Right atrium auricular region (tissue), 2 donors: ENCODE data around the gene AQP12A. TPM values are rescaled to one million over a fixed set of nuclear protein-coding genes. Genes with fewer than 3 reads are reported as not detected.

Source experiments
- DNase-seq: peaks from one replicate; pipeline ENCODE4 v3.0.0-alpha.2; 2019; ENCODE audit warnings: low spot score
- H3K27ac ChIP-seq, 2 donors: fragments of 200-600 bp; sonication (generic); 1 replicate in 1 of 2; 2 replicates in 1 of 2; pipeline ENCODE4 v1.5.1; 2016 to 2019
- H3K27me3 ChIP-seq, 2 donors: fragments of 200-600 bp; sonication (generic); one replicate each; pipeline versions ENCODE4 v1.5.1 to v1.6.0; 2017 to 2019
- H3K36me3 ChIP-seq: fragments of 200-600 bp; sonication (generic); one replicate; pipeline ENCODE4 v1.5.1; 2016
- H3K4me1 ChIP-seq, 2 donors: fragments of 200-600 bp; sonication (generic); one replicate each; pipeline versions ENCODE4 v1.5.1 to v1.6.0; 2017 to 2019
- H3K4me3 ChIP-seq, 2 donors: fragments of 200-600 bp; sonication (generic); 1 replicate in 1 of 2; 2 replicates in 1 of 2; pipeline ENCODE4 v1.5.1; 2017 to 2019; ENCODE audit warnings: mild to moderate bottlenecking in 1 of 2, moderate library complexity in 1 of 2
- H3K9me3 ChIP-seq, 2 donors: fragments of 200-600 bp; sonication (generic); one replicate each; pipeline ENCODE4 v1.5.1; 2019
- CTCF ChIP-seq, 2 donors: fragments of 200-600 bp; sonication (generic); IDR thresholded peaks; one replicate each; pipeline ENCODE4 v1.5.1; 2019; ENCODE audit warnings: antibody characterized with exemption in 2 of 2
- total RNA-seq, 2 donors: library from RNA; depleted of rRNA; stranded (reverse); fragments of >200 nt; gene quantifications; one replicate each; pipeline ENCODE4 v1.1.0, GENCODE V29; 2016

AQP12A gene
- total RNA-seq, 2 donors from 2014 or later = not detected

- no peak overlapping the region for H3K4me3 ChIP-seq
- no peaks in the 10 kb centered on the region for H3K9me3 ChIP-seq
- H3K36me3 ChIP-seq = peaks cover 7% of the 10 kb centered on the region
- H3K27ac ChIP-seq = no peak overlapping the region
- no peak for DNase-seq
- no peaks in the 10 kb centered on the region for H3K4me1 ChIP-seq
- no peaks in the 10 kb centered on the region for H3K27me3 ChIP-seq
- no peak for TF ChIP-seq CTCF (IDR thresholded peaks at IDR 0.05)
Observed at GRCh38 chr2:240737958-240738357, 46.3 kb downstream of the AQP12A start.

GRCh38 chr2:240739797-240740196 is 48.1 kb downstream of the AQP12A start:
- no peaks in the 10 kb centered on the region for H3K27me3 ChIP-seq
- H3K36me3 ChIP-seq = peaks cover 7% of the 10 kb centered on the region
- H3K27ac ChIP-seq = no peak overlapping the region
- H3K4me1 ChIP-seq = no peaks in the 10 kb centered on the region
- no peak for DNase-seq
- no peaks in the 10 kb centered on the region for H3K9me3 ChIP-seq
- TF ChIP-seq CTCF (IDR thresholded peaks at IDR 0.05) = no peak
- H3K4me3 ChIP-seq = no peak overlapping the region

GRCh38 chr2:240741091-240741490 is 49.4 kb downstream of the AQP12A start:
- no peak for DNase-seq
- Histone ChIP-seq H3K4me3 (no peak overlapping the region), H3K27ac (no peak overlapping the region), H3K4me1 (no peaks in the 10 kb centered on the region), H3K27me3 (no peaks in the 10 kb centered on the region), H3K36me3 (peaks cover 17% of the 10 kb centered on the region), H3K9me3 (no peaks in the 10 kb centered on the region)
- no peak for TF ChIP-seq CTCF (IDR thresholded peaks at IDR 0.05)

- no peak for TF ChIP-seq CTCF (IDR thresholded peaks at IDR 0.05)
- peaks cover 10% of the 10 kb centered on the region for H3K36me3 ChIP-seq
- no peaks in the 10 kb centered on the region for H3K4me1 ChIP-seq
- no peaks in the 10 kb centered on the region for H3K9me3 ChIP-seq
- no peak overlapping the region for H3K4me3 ChIP-seq
- DNase-seq = no peak
- H3K27me3 ChIP-seq = no peaks in the 10 kb centered on the region
- no peak overlapping the region for H3K27ac ChIP-seq
Observed at GRCh38 chr2:240742602-240743095, 51.0 kb downstream of the AQP12A start.

GRCh38 chr2:240745456-240745855 is 53.8 kb downstream of the AQP12A start:
- Histone ChIP-seq H3K4me1 (no peaks in the 10 kb centered on the region), H3K36me3 (peaks cover 10% of the 10 kb centered on the region), H3K27me3 (no peaks in the 10 kb centered on the region), H3K9me3 (no peaks in the 10 kb centered on the region), H3K27ac (no peak overlapping the region), H3K4me3 (no peak overlapping the region)
- no peak for TF ChIP-seq CTCF (IDR thresholded peaks at IDR 0.05)
- DNase-seq = no peak

GRCh38 chr2:240745962-240746361 is 54.3 kb downstream of the AQP12A start:
- peaks cover 10% of the 10 kb centered on the region for H3K36me3 ChIP-seq
- H3K27ac ChIP-seq = no peak overlapping the region
- no peaks in the 10 kb centered on the region for H3K27me3 ChIP-seq
- H3K9me3 ChIP-seq = no peaks in the 10 kb centered on the region
- DNase-seq = no peak
- TF ChIP-seq CTCF (IDR thresholded peaks at IDR 0.05) = no peak
- no peaks in the 10 kb centered on the region for H3K4me1 ChIP-seq
- H3K4me3 ChIP-seq = no peak overlapping the region
